Forelimb muscle (tissue), 1 donor: Measurements from ENCODE around the gene PROX2. TPM values are rescaled to one million over a fixed set of nuclear protein-coding genes. Genes with fewer than 3 reads are reported as not detected.

ENCODE experiments used
- DNase-seq: peaks from one replicate; pipeline ENCODE4 v3.0.0-alpha.2; 2013; ENCODE audit warnings: low read depth
- polyA plus RNA-seq: library from polyadenylated mRNA; unstranded; fragments of 120-200 nt; gene quantifications from one replicate; pipeline ENCODE4 v1.2.1, GENCODE V29; 2013; ENCODE audit not compliant: insufficient read length

The PROX2 gene
- polyA plus RNA-seq, 1 donor = 0.85 TPM

GRCh38 chr14:74846968-74847665 is 28.8 kb downstream of the PROX2 start:
- no peak for DNase-seq

DNA sequence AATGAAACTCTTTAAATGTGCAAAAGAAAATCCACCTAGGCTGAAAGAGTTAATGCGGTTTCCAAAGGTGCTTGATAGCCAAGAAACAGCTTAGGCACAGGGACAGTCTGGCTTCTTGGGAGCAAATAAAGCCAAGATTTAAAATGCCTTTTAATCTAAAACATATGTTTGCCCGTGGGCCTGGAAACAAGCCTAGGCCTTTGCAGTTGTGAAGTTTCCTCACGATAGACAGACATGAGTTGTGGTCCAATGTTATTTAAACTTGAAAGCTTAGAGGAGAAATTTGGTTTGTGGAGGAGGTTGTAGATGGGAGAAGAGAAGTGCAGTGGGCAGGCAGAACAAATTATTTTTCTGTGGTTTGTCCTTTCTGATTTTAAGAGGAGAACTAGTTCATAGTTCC is 29.8 kb downstream of the PROX2 start:
- no peak for DNase-seq

DNA sequence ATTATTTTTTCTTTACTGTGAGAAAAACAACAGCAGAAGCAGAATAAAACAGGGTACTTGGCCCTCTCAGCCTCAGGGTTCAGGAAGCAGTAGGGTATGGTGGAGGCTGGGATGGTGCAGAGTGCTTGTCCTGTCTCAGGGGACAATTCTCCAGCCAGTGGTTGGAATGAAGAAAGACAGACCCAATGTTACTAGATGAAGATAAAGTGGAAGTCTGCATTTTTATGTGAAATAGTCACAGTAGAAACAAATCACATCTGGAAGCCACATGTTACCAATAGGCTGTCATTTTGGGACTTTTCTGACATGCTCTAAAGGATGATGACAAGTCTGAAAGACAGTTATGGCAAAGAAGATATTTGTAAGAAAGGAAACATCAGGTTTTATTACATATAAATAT is 32.3 kb downstream of the PROX2 start:
- no peak for DNase-seq

DNA sequence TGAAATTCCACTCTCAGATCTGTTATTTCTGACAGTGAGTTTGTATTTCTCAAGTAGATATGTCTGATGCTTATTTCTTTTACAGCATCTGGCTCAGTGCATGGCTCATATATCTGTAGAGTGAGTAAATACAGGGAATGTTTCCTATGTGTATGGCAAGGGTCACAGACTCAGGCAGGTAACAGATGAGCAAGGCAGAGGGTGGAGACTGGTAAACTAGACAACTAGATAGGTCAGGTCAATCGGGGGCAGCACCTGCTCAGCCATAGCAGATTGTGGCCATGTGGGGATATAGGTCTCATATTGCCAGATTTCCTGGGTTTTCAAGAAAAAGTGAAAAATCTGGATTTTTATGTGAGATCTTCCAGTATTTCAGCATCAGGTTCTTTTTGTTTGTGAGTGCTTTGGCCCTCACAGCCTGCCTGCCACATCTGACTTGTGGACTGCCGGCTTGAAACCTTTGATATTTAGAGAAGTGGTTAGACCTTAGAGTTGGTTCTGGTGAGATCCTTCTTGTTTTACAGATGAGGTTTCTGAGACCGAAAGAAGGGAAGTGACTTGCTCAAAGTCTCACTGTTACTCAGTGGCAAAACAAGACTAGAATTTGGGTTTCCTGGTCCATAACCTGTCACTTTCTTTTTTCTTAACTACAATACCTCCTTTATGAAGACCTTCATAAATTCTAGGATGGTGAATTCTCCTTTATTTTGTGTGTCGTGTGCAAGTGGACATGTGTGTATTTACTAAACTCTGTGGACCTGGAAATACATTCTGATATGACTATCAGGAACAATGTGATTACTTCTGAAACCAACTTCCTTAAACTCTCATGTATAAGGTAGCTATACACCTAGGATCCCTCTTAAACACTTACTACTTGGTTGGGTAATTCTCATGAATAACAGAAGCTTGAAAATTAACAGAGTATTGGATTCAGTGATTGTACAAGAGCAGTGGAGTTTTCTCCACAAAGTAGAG is 34.4 kb downstream of the PROX2 start:
- no peak for DNase-seq

- DNase-seq = no peak
Observed at GRCh38 chr14:74840603-74841030, 35.3 kb downstream of the PROX2 start.

DNA sequence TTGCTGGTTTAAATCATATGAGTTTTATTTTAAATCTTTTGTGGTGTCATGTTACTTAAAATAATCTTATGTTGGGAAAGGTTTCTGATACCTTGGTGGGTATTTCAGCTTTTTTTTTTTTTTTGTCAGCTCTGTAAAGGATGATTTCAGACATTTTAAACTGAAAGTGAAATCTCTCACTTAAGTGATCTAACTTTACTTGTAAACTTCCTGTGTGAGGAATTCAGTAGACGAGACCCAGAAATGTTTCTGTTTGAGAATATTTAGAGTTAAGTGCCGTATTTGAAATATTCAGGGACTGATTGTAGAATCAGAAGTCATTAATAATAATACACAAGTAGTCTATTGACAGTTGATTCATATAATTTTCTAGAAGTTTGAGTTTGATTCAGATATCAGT is 37.8 kb downstream of the PROX2 start:
- DNase-seq = no peak

- no peak for DNase-seq
Observed at GRCh38 chr14:74836251-74836960, 39.5 kb downstream of the PROX2 start.

- no peak for DNase-seq
Observed at GRCh38 chr14:74835645-74836250, 40.2 kb downstream of the PROX2 start.

DNA sequence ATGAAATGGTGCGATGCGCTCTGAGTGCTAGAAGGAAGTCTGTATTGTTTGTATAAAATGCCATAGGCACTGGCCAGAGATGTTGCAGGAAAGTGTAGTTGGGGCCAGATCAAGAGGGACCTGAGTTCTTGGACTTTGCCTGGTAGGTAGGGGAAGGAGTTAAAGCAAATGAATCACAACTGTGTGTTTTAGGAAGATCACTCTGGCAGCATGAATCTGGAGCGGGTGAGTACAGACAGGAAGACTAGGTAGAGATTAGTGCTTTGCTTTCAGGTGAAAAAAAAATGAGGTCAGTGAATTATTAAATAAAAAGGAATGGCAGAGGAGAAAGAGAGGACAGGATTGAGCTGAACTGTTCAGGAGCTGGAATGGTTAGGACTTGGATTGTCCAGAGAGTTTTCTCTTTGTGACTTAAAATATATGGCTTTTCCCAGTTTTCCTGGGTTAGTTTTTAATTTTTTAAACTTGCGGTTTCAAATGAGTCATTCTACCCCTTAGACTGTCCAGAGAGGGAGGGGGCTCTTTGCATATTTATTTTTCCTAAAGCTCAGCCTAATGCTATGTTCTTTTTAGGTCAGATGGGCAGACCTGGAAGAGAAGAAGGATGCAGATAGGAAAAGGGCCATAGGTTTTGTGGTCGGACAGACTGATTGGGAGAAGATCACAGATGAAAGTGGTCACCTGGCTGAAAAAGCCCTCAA is 41.1 kb downstream of the PROX2 start:
- DNase-seq = no peak

DNA sequence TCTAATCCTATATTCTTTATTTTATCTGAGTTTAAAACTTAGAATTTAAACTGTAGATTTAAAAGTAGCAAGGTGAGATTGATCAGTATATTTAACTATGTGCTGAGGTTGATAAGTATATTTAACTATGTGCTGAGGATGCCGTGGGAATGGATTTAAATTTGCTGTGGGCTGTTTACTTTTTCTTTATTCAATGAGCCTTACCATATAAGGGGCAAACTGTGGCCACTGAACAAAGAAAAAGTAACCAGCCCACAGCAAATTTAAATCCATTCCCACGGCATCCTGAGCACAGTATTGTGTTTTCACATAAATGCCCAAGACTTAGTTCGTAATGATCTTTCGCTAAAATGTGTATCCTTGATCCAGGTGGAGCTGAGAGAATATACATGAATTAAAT is 43.1 kb downstream of the PROX2 start:
- no peak for DNase-seq

GRCh38 chr14:74829251-74829650 is 46.7 kb downstream of the PROX2 start:
- no peak for DNase-seq

GRCh38 chr14:74826574-74826973 is 49.4 kb downstream of the PROX2 start:
- DNase-seq = no peak

Other genes starting within 250 kb of the PROX2 start
- gene AREL1, start 163.1 kb downstream of the PROX2 start, polyA plus RNA-seq = 17.4 TPM
- gene FCF1, start 163.0 kb downstream of the PROX2 start, polyA plus RNA-seq = 37.2 TPM
- gene YLPM1, start 112.8 kb downstream of the PROX2 start, polyA plus RNA-seq = 48.8 TPM
- 70.7 TPM for gene DLST, start 5.8 kb upstream of the PROX2 start, polyA plus RNA-seq
- gene RPS6KL1, start 47.1 kb upstream of the PROX2 start, polyA plus RNA-seq = 13.5 TPM
- 43.2 TPM for gene PGF, start 79.5 kb upstream of the PROX2 start, polyA plus RNA-seq
- 50.7 TPM for gene EIF2B2, start 126.8 kb upstream of the PROX2 start, polyA plus RNA-seq
- gene MLH3, start 175.3 kb upstream of the PROX2 start, polyA plus RNA-seq = 23.9 TPM
- 17.8 TPM for gene ACYP1, start 187.9 kb upstream of the PROX2 start, polyA plus RNA-seq
- gene ZC2HC1C, start 193.5 kb upstream of the PROX2 start, polyA plus RNA-seq = 1.4 TPM